GM19324 (cell line): ENCODE measurements around the gene ABCC8.

Experiments
- ATAC-seq: cut with Tn5 transposase; IDR thresholded peaks from one replicate; pipeline ENCODE4 v1.9.1; 2021; ENCODE audit warnings: mild to moderate bottlenecking, moderate library complexity; ENCODE audit not compliant: unreplicated experiment, low FRiP score

Gene ABCC8

DNA sequence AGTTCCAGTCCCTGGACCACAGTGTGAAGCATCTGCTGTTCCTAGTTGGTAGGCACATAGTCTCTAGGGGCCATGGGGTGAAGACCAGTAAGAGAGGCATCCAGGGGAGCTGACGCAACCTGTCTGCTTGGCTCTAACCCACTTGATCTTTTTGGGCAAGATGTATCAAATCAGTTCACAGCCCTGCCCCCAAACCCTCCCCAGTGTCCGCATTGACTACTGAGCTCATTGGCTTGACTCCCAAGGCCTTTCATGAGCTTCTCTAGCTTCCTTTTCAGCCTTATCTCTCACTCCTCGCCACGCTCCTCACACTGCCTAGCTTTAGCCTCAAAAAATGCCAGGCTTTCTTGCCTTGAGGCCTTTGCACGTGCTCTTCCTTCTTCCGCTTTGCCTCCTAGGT lies 29.7 kb upstream of the ABCC8 start:
- no peak for ATAC-seq

DNA sequence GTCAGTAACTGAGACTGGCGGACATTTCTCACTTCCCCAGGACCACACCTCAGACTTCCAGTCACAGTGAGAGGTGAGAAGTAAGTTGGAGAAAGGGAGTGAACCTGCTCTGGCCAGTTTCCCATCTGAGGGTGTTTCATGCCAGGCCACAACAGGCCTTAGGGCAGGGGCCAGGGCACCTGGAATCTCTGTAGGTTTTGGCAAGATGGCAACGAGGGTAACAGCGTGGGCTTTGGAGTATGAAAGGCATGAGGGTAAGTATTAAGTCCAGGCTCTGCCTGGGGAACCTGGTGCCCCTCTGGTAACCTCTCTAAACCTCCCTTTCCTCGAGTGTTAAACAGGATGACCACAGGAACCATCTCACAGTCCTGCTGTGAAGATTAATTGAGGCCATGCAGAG lies 28.5 kb upstream of the ABCC8 start:
- ATAC-seq = no peak

DNA sequence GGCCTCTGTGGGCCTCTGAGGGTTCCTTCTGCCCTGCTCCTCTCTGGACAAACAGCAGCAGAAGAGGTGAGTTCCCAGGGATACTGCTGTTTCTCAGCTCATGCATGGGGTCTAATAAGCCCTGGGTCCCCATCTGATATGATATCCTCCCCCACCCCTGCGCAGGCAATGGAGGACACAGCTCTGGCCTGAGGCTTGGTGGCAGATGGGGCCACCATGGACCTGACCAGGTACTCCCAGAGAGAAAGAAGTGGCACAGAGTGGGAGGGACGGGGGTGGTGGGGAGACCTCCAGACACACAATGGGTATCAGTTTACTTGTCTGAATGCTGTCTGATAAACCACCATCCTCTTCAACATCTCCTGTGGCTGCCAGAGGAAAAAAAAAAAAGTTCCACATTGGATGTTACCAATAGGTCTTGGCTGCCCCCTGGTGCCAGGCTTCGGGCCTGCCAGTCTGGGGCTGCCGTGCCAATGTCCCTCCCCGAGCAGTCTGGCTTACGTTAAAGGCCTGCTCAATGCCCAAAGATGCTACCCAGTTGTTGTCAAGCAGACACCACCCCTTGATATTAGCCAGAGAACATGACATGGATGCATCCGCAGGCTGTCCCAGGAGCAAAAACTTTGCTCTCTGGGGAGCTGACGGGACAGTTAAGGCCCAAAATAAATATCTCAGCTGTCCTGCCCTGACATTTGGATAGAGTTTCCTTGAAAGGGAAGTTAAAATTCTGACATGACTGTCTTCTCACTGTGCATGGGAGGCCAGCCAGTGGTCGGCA lies 27.9 kb upstream of the ABCC8 start:
- no peak for ATAC-seq

DNA sequence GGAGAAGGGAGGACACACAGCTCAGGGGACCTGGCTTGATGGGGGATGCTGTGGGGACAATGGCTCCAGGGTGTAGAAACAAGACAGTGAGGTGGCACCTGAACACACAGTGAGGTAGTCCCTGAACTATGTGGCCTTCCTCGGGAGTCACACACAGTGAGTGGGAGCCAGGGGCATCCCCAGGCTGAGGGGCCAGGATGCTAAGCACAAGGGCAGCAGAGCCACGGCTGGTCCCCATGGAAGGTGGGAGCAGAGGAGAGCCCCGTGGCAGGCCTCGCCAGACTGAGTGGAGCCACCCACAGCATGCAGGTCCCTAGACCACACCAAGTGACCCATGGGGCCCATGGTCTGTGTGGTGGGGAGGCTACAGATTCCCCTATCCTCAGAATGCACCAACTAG lies 26.0 kb upstream of the ABCC8 start:
- no peak for ATAC-seq

DNA sequence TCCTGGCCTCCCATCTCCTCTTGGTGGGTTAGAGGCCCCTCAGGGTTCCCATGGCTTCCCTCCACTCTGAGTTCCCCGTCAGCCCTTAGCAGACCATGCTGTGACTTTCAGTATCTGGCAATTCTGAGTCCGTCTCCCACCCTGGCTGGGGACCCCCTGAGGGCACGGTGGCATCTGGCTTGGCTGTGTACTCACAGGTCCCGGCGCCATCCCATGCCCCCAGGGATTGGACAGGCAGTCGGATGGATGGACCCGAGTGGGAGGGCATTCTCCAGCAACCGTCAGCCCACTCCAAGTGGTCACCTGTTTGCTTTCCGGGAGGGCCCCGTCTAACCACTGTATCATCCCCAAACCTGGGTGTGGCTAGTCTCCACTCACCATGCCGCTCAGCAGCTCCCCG lies 24.0 kb upstream of the ABCC8 start:
- ATAC-seq = no peak

DNA sequence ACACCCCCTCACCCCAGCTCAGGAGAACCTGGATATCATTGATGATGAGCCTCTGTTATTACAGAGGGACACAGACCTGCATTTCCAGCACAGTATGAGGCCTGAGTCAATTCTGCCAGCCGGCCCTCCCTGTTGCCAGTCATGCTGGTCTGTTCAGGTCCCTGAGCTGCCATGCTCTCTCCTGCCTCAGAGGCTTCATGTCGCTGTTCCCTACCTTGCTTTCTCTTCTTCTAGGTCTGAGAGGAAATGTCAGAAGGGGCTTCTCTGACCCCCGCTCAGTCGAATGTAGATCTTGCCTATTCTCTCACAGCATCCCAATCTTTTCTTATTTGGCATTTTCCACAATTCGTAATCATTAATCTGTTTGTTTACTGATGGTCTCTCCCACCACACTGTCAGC lies 21.8 kb upstream of the ABCC8 start:
- ATAC-seq = no peak

DNA sequence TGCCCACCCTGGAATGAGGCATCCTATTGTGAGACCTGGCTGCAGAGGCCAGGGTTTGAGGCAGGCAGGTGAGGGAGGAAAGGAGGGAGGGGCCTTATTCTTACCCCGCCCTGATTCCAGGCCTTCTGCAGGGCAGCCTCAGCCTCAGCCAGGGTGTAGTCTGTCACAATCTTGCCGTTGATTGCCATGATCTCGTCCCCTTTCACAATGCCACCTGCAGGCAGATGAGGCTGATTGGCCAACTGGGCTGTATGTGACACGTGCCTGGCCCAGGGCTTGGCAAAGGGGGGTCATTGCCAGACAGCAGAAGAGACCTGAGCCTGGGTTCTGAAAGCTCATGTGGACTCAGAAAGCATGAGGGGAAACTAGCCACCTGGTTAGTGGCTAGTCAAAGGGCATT lies 21.4 kb upstream of the ABCC8 start:
- ATAC-seq = no peak

DNA sequence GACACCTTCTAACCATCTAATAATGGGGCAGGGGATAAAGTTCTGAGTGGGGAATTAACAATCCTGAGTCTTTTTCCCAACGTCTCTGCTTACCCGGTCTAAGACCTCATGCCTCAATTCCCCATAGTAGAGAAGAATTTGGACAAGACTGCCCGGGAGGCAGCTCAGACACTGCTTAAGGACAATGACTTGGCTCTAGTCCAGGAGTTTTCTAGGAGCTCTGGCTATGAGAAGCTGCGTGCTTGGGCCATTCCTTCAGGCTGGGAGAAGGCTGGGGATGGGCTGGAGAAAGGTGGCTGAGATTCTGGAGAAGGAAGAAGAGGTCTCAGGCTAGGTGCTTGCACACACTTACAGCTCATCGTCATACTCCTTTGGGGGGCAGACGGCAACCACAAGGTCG lies 19.8 kb upstream of the ABCC8 start:
- ATAC-seq = no peak

DNA sequence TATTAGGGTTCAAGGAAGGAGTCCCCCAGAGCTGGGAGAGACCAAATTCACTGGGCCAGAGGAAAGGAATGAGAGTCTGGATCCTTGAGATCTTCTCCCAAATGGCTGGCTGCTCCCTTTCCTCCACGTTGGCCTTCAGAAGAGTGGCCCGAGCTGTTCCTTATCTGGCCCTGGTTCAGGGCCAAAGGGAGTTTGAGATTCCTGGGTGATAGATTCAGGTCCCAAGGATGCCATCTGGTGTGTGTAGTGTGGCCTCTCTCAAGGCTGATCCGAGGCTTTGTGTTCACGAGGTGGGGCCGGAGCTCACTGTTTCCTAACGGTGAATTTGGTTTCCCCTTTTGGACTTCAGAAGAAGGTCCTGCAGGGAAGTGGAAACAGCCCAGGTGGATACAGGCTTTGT lies 17.4 kb upstream of the ABCC8 start:
- ATAC-seq = no peak

DNA sequence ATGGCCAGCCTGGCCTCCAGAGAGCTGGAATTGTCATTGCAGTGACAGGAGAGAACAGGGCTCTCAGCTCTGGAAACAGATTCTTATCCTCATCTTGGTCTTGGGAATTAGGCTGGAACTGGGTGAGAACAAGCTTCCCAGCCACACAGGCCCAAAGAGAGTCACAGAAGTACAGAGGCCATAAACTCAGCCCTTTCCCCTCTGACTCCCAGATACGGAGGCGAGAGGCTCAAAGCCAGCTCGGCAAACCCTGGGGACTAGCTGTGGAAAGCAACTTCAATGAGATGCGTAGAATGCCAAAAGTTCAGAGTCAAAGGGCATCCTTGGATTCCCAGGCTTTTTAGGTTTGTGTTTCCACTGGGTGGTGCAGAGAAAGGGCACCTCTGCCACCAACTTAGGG lies 14.3 kb upstream of the ABCC8 start:
- ATAC-seq = no peak

DNA sequence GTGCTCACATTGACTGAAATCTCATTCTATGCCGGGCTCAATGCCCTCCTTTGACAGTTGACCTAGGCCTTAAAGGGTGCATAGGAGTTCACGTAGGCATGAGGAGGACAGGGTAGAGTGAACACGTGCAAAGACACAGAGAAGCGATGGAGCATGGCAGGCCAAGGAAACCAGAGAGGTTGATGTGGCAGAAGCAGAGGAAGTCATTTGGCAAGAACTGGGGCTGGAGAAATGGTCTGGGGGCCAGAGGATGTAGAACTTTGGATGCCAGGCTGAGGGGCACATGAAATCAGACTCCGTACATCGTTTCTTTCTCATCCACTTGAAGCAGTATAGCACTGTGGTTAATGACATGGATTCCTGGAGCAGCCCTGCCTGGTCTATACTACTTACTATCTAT lies 13.6 kb upstream of the ABCC8 start:
- no peak for ATAC-seq

DNA sequence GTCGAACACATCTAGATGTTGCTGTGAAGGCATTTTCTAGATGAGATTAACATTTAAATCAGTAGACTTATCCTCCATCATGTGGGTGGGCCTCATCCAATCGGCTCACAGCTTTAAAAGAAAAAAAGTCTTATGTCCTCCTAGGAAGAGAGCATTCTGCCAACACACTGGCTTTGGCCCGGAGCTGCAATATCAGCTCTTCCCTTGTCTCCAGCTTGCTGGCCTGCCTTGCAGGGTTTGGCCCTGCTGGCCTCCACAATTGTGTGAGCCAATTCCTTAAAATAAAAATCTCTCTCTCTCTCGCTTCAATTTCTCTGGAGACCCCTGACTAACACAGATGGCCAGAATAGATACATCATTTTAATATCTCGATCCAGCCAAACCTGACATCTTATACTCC lies 13.1 kb upstream of the ABCC8 start:
- no peak for ATAC-seq

DNA sequence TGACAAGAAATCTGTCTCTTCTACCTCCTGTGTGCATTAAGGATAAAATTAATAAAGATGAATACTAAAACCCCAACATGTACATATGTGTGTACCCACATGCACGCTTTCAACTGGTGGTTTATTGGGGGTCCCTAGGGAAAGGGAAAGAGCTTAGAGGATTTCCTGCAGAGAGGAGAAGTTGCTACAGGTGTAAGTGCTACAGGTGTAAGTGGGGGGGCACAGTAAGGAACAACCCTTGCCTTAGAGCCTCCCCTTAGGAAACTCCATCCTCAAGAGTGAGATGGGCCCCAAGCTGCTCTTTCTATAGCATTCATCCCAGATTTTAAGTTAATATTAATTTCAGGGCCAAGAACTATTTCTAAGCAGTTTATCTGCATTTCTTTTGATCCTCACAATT lies 11.9 kb upstream of the ABCC8 start:
- ATAC-seq = no peak

DNA sequence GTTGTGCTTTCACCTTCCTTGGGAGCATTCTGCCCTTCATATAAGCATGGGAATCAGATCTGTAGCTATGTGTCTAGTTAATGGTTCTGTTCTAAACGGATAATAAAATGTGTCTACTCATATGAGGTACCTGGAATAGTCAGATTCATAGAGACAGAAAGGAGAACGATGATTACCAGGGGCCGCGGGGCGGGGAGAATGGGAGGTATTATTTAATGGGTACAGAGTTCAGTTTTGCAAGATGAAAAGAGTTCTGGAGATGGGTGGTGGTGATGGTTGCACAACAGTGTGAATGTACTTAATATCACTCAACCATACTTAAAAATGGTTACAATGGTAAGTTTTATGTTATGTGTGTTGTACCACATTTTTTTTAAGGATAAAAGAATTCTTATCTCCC lies 10.0 kb upstream of the ABCC8 start:
- ATAC-seq = no peak

DNA sequence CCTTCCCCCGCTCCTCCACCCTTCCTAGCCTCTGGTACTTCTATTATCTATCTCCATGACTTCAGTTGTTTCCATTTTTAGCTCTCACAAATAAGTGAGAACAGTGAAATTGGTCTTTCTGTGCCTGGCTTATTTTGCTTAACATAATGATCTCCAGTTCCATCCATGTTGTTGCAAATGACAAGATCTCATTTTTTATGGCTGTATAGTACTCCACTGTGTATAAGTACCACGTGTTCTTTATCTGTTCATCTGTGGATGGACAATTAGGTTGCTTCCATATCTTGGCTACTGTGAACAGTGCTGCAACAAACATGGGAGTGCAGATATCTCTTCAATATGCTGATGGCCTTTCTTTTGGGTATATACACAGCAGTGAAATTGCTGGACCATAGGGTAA lies 6.9 kb upstream of the ABCC8 start:
- ATAC-seq = no peak

DNA sequence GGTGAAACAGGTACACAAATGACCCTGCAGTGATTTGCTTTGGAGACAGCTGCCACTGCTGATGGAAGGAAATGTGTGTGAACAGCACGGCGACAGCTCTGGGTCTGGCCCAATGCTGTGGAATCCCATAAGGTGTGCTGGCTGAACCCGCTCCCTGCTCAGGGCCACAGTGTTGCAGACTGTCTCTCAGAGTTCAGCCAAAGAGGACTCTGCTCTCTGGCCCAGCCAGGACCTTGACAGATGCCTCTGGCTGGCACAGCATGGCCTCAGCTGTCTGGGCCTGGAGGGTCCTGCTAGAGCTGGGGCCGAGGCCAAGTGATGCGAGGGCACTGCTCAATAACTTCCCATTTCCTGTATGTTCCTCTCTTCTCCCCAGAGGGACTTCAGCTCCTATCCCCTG lies 5.3 kb upstream of the ABCC8 start:
- ATAC-seq = no peak

DNA sequence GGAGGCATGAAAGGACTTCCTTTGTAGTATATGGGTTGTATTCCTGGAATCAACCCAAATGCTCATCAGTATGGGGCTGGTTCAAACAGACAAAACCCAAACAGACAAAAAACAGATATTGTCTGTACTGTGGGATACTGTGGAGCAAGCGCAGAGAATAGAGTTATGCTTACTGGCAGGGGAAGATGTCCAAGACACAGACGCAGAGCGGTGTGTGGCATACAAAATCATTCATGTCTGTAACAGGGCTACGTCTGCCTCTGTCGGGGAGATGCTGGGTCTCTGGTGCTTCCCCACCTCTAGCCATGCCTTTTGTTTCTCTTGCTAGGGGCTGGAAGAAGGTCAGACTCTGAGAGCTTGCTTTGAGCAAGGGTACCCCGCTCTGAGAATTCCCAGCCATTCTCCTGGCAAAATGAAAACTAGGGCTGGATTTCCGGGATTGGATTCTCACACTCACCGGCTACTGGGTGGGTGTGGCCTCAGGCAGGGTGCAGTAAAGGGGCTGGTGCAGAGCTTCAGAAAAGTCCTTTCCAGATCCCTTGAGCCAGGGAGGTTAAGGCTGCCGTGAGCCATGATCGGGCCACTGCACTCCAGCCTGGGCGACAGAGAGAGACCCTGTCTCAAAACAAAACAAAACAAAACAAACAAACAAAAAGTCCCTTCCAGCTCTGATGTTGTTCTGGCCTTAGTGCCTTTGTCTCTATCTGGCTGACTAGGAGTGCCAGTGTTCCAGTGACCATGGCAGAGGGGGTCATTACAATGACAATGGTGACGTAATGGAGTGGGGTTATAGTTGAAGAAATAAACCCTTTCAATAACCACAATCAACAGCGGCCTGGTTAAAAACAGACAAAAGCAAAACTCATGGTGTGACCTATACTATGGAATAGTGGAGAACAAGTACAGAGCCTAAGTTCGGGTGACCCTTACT lies 2.9 kb upstream of the ABCC8 start:
- no peak for ATAC-seq

DNA sequence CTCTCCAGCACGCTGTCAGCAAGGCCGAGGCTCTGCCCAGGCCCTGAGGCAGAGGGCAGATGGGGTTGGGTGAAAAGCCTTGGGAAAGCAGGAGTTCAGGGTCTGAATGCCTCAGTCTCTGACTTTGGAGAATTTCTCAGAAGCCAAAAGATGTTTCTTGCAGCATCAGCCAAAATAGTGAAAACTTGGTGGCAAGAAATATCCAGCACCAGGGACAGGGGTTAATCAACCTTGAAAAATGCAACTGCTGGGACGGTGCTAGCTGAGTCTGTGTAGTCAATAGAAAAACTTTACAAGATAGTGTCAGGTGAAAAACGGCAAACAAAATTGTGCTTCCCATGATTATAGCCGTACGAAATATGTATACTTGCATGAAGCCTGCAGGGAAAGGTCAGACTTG lies 1.4 kb upstream of the ABCC8 start:
- ATAC-seq = no peak

DNA sequence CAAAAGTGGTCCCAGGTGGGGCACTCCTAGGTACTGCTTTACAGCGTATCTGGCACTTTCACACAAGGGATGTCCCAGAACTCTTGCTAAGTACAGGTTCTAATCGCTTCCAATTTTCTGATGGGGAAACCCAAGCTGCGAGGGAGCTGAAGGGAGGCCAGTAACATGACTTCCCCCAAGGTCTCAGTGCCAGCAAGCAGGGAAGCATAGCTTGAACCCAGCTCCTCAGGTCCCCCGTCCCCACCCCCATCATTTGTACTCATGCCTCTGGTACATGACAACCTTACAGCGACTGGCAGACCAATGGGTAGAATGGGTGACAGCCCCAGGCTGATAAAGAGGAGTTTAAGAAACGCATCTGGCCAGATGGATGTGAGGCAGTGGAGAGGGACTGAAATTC lies 716 bp upstream of the ABCC8 start:
- no peak for ATAC-seq

DNA sequence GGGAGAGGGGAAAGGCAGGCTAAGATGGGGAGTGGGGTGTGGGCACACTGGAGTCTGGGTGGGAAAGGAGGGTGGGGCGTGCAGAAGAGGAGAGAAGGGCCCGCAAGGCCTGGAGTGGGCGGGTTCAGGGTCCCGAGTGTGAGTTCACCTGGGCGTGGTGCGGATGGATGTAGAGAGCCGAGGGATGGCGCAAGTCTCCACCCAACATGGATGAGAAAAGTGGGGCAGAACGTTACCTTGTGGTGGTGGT lies 364 bp upstream of the ABCC8 start:
- no peak for ATAC-seq

DNA sequence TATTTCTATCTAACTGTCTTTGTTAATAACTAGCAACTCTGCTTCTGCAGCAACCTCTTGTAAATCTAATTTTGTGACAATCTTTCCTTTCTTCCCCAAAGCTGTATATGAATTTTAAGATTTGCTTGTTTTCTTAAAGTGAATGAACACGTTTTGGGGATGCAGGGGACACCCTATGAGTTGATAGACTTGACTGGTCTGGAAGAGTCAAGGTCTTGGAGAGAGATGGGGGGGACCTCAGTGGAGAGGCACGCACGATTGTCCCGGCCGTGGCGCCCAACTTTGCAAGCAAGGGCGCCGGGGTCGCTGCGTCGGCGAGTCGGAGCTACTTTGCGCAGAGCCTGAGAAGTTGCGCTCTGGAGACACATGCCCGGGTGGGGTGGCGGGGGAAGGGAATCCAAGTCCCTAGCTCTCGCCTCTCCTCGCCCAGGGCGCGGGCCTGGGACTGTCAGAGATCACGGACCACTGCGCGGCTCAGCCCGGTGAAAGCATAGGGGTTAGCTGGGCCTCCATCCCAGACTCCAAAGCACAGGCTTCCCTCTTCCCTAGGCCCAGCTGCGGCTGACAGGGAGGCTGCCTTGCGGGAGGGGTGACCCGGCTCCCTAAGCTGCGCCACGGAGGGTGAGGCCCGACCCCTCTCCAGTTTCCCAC lies 854 bp downstream of the ABCC8 start:
- ATAC-seq = no peak
